Neural cell (in vitro differentiated cells): ENCODE results near the gene HEMK1. TPM values are rescaled to one million over a fixed set of nuclear protein-coding genes. Genes with fewer than 3 reads are reported as not detected.

Experiments
- H2AFZ ChIP-seq: fragments of 200-600, 300-800 bp; sonication (generic), shearing (Covaris generic); 2 replicates; pipeline ENCODE4 v1.6.0; 2014; ENCODE audit warnings: low read depth, mild to moderate bottlenecking, antibody characterized with exemption, low read length, moderate library complexity
- H3F3A ChIP-seq: fragments of 200-600 bp; shearing (Covaris generic); 2 replicates; pipeline ENCODE4 v1.6.1; 2016; ENCODE audit warnings: mild to moderate bottlenecking, moderate library complexity, mixed read lengths, antibody characterized with exemption, low read length; ENCODE audit not compliant: insufficient read depth, poor library complexity, severe bottlenecking
- H3K27ac ChIP-seq: fragments of 200-600, 300-800 bp; sonication (generic), shearing (Covaris generic); 2 replicates; pipeline ENCODE4 v1.5.1; 2014; ENCODE audit warnings: mild to moderate bottlenecking, low read length, moderate library complexity
- H3K27me3 ChIP-seq: fragments of 300-800, 200-600 bp; sonication (generic), shearing (Covaris generic); 2 replicates; pipeline ENCODE4 v1.6.0; 2014; ENCODE audit warnings: mild to moderate bottlenecking, low read depth, low read length, moderate library complexity; ENCODE audit not compliant: insufficient read depth
- H3K36me3 ChIP-seq: fragments of 300-800, 200-600 bp; sonication (generic), shearing (Covaris generic); 2 replicates; pipeline ENCODE4 v1.5.1; 2014; ENCODE audit warnings: mild to moderate bottlenecking, antibody characterized with exemption, low read length, moderate library complexity; ENCODE audit not compliant: insufficient read depth
- H3K4me2 ChIP-seq: fragments of 300-800, 200-600 bp; sonication (generic), shearing (Covaris generic); 2 replicates; pipeline ENCODE4 v1.6.0; 2014; ENCODE audit warnings: mild to moderate bottlenecking, low read length
- H3K4me3 ChIP-seq: fragments of 300-800, 200-600 bp; sonication (generic), shearing (Covaris generic); 2 replicates; pipeline ENCODE4 v1.5.1; 2014; ENCODE audit warnings: mild to moderate bottlenecking, low read length, moderate library complexity
- H3K79me2 ChIP-seq: fragments of 200-600 bp; shearing (Covaris generic); replicated peaks from 2 replicates; pipeline ENCODE4 v1.6.0; 2014; ENCODE audit warnings: mild to moderate bottlenecking, low read length, moderate library complexity; ENCODE audit not compliant: insufficient read depth
- H3K9ac ChIP-seq: fragments of 300-800, 200-600 bp; sonication (generic), shearing (Covaris generic); 2 replicates; pipeline ENCODE4 v1.6.1; 2016; ENCODE audit warnings: mild to moderate bottlenecking, low read length, mixed read lengths
- H3K9me2 ChIP-seq: fragments of 200-600 bp; shearing (Covaris generic); 2 replicates; pipeline ENCODE4 v1.6.1; 2016; ENCODE audit warnings: mild to moderate bottlenecking, low read length, mixed read lengths; ENCODE audit not compliant: insufficient read depth
- H3K9me3 ChIP-seq: fragments of 200-600, 300-800 bp; sonication (generic), shearing (Covaris generic); 2 replicates; pipeline ENCODE4 v1.6.1; 2016; ENCODE audit warnings: mild to moderate bottlenecking, mixed run types, low read length, moderate library complexity, mixed read lengths
- H4K20me1 ChIP-seq: fragments of 200-600 bp; shearing (Covaris generic); 2 replicates; pipeline ENCODE4 v1.6.1; 2016; ENCODE audit warnings: mild to moderate bottlenecking, mixed run types; ENCODE audit not compliant: insufficient read depth
- EP300 ChIP-seq: fragments of 450-650 bp; conservative IDR thresholded peaks from 2 replicates; pipeline ENCODE4 v1.6.1; 2014; ENCODE audit warnings: antibody characterized with exemption, mild to moderate bottlenecking, moderate library complexity; ENCODE audit not compliant: poor library complexity, severe bottlenecking
- EZH2 ChIP-seq: fragments of 200-600, 300-800 bp; shearing (Covaris generic), sonication (generic); IDR thresholded peaks from 2 replicates; pipeline ENCODE4 v1.6.1; 2014; ENCODE audit warnings: antibody characterized with exemption, low read length, borderline replicate concordance, mild to moderate bottlenecking; ENCODE audit not compliant: insufficient read depth, poor library complexity, severe bottlenecking
- MXI1 ChIP-seq: fragments of 450-650 bp; conservative IDR thresholded peaks from 2 replicates; pipeline ENCODE4 v1.6.1; 2014; ENCODE audit warnings: antibody characterized with exemption, mild to moderate bottlenecking; ENCODE audit not compliant: poor library complexity, severe bottlenecking
- POLR2AphosphoS5 ChIP-seq: IDR thresholded peaks from 2 replicates; pipeline ENCODE4 v1.6.1; 2012
- RAD21 ChIP-seq: fragments of 450-650 bp; conservative IDR thresholded peaks from 2 replicates; pipeline ENCODE4 v1.6.1; 2014; ENCODE audit warnings: antibody characterized with exemption, mild to moderate bottlenecking, moderate library complexity
- SMC3 ChIP-seq: fragments of 450-650 bp; conservative IDR thresholded peaks from 2 replicates; pipeline ENCODE4 v1.6.1; 2014; ENCODE audit warnings: antibody characterized with exemption, mild to moderate bottlenecking, moderate library complexity; ENCODE audit not compliant: poor library complexity
- TAF1 ChIP-seq: IDR thresholded peaks from 2 replicates; pipeline ENCODE4 v1.6.1; 2012; ENCODE audit warnings: low read depth
- polyA plus RNA-seq: library from polyadenylated mRNA; depleted of rRNA; stranded (reverse); fragments of >200 nt; gene quantifications from 2 replicates; pipeline ENCODE4 v1.2.3, GENCODE V29; 2014
- TF ChIP-seq, protein P1 (sequence below): IDR thresholded peaks from 2 replicates; pipeline ENCODE4 v1.6.1; 2012; ENCODE audit warnings: borderline replicate concordance
- TF ChIP-seq, protein P2 (sequence below): fragments of 450-650 bp; IDR thresholded peaks from 2 replicates; pipeline ENCODE4 v1.5.1; 2014; ENCODE audit warnings: antibody characterized with exemption, mild to moderate bottlenecking, moderate library complexity; ENCODE audit not compliant: poor library complexity, severe bottlenecking

Gene HEMK1
- polyA plus RNA-seq, 1 donor from 2014 or later = 24.4 TPM

DNA sequence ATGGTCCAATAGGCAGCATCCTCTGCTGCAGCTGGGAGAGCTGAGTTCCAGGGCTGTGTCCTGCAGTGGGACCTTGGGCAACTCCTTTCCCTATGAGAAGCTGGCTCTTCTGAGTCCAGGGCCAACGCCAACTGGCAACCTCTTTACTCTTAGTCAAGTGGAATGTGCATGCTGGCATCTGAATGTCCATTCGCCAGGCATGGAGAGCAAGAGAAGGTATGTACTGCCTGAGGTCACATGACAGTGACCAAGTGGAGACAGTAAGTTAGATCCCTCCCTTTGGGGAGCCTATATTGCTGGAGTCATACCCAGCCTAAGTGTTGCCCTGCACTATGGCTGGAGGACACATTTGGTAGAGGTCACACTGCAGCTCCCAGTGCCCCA is 12.1 kb downstream of the HEMK1 start:
- Histone ChIP-seq H3K4me3 (no peak overlapping the region), H3K27me3 (no peaks in the 10 kb centered on the region), H3K9me2 (no peaks in the 10 kb centered on the region), H3K79me2 (no peaks in the 10 kb centered on the region), H4K20me1 (no peaks in the 10 kb centered on the region), H3K9ac (no peak overlapping the region), H3K27ac (no peak overlapping the region), H3K4me2 (no peak overlapping the region), H3K9me3 (no peaks in the 10 kb centered on the region), H3K36me3 (no peaks in the 10 kb centered on the region), H3F3A (no peaks in the 10 kb centered on the region), H2AFZ (no peak overlapping the region)
- TF ChIP-seq RAD21 = no peak
- no peak for TF ChIP-seq TAF1
- no peak for TF ChIP-seq POLR2AphosphoS5
- no peak for TF ChIP-seq EP300
- TF ChIP-seq MXI1 = no peak
- TF ChIP-seq, protein P1, sequence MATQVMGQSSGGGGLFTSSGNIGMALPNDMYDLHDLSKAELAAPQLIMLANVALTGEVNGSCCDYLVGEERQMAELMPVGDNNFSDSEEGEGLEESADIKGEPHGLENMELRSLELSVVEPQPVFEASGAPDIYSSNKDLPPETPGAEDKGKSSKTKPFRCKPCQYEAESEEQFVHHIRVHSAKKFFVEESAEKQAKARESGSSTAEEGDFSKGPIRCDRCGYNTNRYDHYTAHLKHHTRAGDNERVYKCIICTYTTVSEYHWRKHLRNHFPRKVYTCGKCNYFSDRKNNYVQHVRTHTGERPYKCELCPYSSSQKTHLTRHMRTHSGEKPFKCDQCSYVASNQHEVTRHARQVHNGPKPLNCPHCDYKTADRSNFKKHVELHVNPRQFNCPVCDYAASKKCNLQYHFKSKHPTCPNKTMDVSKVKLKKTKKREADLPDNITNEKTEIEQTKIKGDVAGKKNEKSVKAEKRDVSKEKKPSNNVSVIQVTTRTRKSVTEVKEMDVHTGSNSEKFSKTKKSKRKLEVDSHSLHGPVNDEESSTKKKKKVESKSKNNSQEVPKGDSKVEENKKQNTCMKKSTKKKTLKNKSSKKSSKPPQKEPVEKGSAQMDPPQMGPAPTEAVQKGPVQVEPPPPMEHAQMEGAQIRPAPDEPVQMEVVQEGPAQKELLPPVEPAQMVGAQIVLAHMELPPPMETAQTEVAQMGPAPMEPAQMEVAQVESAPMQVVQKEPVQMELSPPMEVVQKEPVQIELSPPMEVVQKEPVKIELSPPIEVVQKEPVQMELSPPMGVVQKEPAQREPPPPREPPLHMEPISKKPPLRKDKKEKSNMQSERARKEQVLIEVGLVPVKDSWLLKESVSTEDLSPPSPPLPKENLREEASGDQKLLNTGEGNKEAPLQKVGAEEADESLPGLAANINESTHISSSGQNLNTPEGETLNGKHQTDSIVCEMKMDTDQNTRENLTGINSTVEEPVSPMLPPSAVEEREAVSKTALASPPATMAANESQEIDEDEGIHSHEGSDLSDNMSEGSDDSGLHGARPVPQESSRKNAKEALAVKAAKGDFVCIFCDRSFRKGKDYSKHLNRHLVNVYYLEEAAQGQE = no peak
- TF ChIP-seq, protein P2, sequence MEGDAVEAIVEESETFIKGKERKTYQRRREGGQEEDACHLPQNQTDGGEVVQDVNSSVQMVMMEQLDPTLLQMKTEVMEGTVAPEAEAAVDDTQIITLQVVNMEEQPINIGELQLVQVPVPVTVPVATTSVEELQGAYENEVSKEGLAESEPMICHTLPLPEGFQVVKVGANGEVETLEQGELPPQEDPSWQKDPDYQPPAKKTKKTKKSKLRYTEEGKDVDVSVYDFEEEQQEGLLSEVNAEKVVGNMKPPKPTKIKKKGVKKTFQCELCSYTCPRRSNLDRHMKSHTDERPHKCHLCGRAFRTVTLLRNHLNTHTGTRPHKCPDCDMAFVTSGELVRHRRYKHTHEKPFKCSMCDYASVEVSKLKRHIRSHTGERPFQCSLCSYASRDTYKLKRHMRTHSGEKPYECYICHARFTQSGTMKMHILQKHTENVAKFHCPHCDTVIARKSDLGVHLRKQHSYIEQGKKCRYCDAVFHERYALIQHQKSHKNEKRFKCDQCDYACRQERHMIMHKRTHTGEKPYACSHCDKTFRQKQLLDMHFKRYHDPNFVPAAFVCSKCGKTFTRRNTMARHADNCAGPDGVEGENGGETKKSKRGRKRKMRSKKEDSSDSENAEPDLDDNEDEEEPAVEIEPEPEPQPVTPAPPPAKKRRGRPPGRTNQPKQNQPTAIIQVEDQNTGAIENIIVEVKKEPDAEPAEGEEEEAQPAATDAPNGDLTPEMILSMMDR = no peak
- TF ChIP-seq EZH2 = no peak
- no peak for TF ChIP-seq SMC3

GRCh38 chr3:50582083-50582482 is 12.8 kb downstream of the HEMK1 start:
- H3K4me2 ChIP-seq = no peak overlapping the region

More at GRCh38 chr3:50582083-50582482, 12.8 kb downstream of the HEMK1 start:
- Histone ChIP-seq H3K36me3 (no peaks in the 10 kb centered on the region), H3K9ac (no peak overlapping the region), H3K9me2 (no peaks in the 10 kb centered on the region), H3K9me3 (no peaks in the 10 kb centered on the region), H3K4me3 (no peak overlapping the region), H3F3A (no peaks in the 10 kb centered on the region), H3K27ac (no peak overlapping the region), H3K79me2 (no peaks in the 10 kb centered on the region), H2AFZ (no peak overlapping the region), H3K27me3 (no peaks in the 10 kb centered on the region), H4K20me1 (no peaks in the 10 kb centered on the region)
- TF ChIP-seq MXI1 (no peak), POLR2AphosphoS5 (no peak), TAF1 (no peak), EZH2 (no peak), RAD21 (no peak), EP300 (no peak), SMC3 (no peak)
- TF ChIP-seq, protein P1 = no peak
- TF ChIP-seq, protein P2 = no peak
